22Rv1 (cell line): ENCODE results near the gene ATXN10.

Experiments used
- ZFX ChIP-seq: fragments of 450-650 bp; IDR thresholded peaks from 2 replicates; pipeline ENCODE4 v1.6.1; 2017; ENCODE audit warnings: antibody characterized with exemption, borderline replicate concordance
- TF ChIP-seq, protein P1 (sequence below): fragments of 450-650 bp; IDR thresholded peaks from 2 replicates; pipeline ENCODE4 v1.5.1; 2017; ENCODE audit warnings: mild to moderate bottlenecking

DNA sequence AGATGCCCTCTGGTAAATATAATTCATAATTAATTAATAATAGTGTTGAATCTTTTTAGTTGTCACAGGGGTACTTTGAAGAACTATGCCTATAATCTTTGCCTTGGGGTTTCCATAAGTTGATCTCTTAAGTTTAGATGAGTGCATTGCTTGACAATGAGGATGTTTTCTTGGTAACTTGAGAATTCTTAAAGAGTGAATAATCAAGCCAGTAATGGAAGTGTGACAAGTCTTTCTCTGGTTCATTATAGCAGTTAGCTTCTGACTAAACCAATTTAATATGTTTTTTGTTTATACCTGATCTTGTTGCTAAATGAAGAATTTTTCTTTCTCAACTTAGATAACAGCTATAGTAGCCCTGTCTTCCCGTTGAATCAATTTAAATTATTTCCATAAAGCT lies 46.2 kb downstream of the ATXN10 start:
- TF ChIP-seq, protein P1, sequence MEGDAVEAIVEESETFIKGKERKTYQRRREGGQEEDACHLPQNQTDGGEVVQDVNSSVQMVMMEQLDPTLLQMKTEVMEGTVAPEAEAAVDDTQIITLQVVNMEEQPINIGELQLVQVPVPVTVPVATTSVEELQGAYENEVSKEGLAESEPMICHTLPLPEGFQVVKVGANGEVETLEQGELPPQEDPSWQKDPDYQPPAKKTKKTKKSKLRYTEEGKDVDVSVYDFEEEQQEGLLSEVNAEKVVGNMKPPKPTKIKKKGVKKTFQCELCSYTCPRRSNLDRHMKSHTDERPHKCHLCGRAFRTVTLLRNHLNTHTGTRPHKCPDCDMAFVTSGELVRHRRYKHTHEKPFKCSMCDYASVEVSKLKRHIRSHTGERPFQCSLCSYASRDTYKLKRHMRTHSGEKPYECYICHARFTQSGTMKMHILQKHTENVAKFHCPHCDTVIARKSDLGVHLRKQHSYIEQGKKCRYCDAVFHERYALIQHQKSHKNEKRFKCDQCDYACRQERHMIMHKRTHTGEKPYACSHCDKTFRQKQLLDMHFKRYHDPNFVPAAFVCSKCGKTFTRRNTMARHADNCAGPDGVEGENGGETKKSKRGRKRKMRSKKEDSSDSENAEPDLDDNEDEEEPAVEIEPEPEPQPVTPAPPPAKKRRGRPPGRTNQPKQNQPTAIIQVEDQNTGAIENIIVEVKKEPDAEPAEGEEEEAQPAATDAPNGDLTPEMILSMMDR = no peak
- no peak for TF ChIP-seq ZFX
